ENCODE data around the gene TMPRSS15. TPM values are rescaled to one million over a fixed set of nuclear protein-coding genes. Genes with fewer than 3 reads are reported as not detected.

TMPRSS15 gene
- total and polyA plus RNA-seq, 10 donors: not detected

GRCh38 chr21:18354947-18355346, 48.6 kb downstream of the TMPRSS15 start:
- Histone ChIP-seq H3K4me3 (no peak overlapping the region), H3K27ac (no peak overlapping the region), H3K36me3 (no peaks in the 10 kb centered on the region), H3K9me3 (no peaks in the 10 kb centered on the region), H3K27me3 (replicated peaks in 1 of 7) (no peaks in the 10 kb centered on the region), H3K4me1 (no peaks in the 10 kb centered on the region)
- 82 to 94% (median 89%) methylated on average over 1 of the region's 1 CpG for WGBS, 5 donors
- TF ChIP-seq POLR2A (IDR thresholded peaks at IDR 0.05) (no peak), POLR2AphosphoS5 (IDR thresholded peaks at IDR 0.05) (no peak)
- TF ChIP-seq, protein P1, sequence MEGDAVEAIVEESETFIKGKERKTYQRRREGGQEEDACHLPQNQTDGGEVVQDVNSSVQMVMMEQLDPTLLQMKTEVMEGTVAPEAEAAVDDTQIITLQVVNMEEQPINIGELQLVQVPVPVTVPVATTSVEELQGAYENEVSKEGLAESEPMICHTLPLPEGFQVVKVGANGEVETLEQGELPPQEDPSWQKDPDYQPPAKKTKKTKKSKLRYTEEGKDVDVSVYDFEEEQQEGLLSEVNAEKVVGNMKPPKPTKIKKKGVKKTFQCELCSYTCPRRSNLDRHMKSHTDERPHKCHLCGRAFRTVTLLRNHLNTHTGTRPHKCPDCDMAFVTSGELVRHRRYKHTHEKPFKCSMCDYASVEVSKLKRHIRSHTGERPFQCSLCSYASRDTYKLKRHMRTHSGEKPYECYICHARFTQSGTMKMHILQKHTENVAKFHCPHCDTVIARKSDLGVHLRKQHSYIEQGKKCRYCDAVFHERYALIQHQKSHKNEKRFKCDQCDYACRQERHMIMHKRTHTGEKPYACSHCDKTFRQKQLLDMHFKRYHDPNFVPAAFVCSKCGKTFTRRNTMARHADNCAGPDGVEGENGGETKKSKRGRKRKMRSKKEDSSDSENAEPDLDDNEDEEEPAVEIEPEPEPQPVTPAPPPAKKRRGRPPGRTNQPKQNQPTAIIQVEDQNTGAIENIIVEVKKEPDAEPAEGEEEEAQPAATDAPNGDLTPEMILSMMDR (IDR thresholded peaks at IDR 0.05 in 8 of 11, conservative IDR thresholded peaks at IDR 0.05 in 3 of 11): no peak
- intact Hi-C loops (cut with DNase I; ENCODE audit: low total_unique reads): no loop called here
- no peak for DNase-seq

DNA sequence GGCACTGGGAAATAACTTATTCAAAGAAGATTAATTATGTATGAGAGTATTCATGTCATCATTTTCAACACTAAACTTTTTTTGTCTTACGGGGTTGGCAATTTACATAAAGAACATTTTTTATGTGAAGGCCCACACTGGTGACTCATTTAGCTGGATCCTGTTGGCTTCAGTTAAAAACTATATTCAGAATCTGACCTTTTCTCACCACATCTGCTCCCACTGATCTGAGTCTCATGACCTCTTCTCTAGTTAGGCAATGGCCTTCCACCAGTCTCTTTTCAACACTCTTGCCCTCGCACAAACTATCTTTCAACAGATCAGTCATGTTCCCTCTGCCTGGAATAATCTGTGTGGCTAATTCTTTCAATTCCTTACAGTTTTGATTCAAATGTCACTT, 53.4 kb downstream of the TMPRSS15 start:
- Histone ChIP-seq H3K27me3 (replicated peaks in 1 of 7) (no peaks in the 10 kb centered on the region), H3K9me3 (no peaks in the 10 kb centered on the region), H3K27ac (no peak overlapping the region), H3K4me1 (no peaks in the 10 kb centered on the region), H3K4me3 (no peak overlapping the region), H3K36me3 (no peaks in the 10 kb centered on the region)
- 58 to 77% (median 66%) methylated on average over 2 of the region's 2 CpGs for WGBS, 5 donors
- no peak for DNase-seq
- TF ChIP-seq, protein P1 (IDR thresholded peaks at IDR 0.05 in 8 of 11, conservative IDR thresholded peaks at IDR 0.05 in 3 of 11): no peak
- TF ChIP-seq POLR2A (IDR thresholded peaks at IDR 0.05) (no peak), POLR2AphosphoS5 (IDR thresholded peaks at IDR 0.05) (no peak)
- intact Hi-C loops (cut with DNase I; ENCODE audit: low total_unique reads): no loop called here

GRCh38 chr21:18349468-18349867, 54.1 kb downstream of the TMPRSS15 start:
- H3K4me3 ChIP-seq: no peak overlapping the region
- no peak for DNase-seq
- no peaks in the 10 kb centered on the region for H3K27me3 ChIP-seq (replicated peaks in 1 of 7)
- intact Hi-C loops (cut with DNase I; ENCODE audit: low total_unique reads): no loop called here
- H3K36me3 ChIP-seq: no peaks in the 10 kb centered on the region
- no peaks in the 10 kb centered on the region for H3K4me1 ChIP-seq
- 63 to 75% (median 67%) methylated on average over 4 of the region's 4 CpGs for WGBS, 5 donors
- no peaks in the 10 kb centered on the region for H3K9me3 ChIP-seq
- no peak for TF ChIP-seq POLR2AphosphoS5 (IDR thresholded peaks at IDR 0.05)
- no peak for TF ChIP-seq POLR2A (IDR thresholded peaks at IDR 0.05)
- TF ChIP-seq, protein P1 (IDR thresholded peaks at IDR 0.05 in 8 of 11, conservative IDR thresholded peaks at IDR 0.05 in 3 of 11): no peak
- H3K27ac ChIP-seq: no peak overlapping the region

- intact Hi-C loops (cut with DNase I; ENCODE audit: low total_unique reads): no loop called here
- H3K4me3 ChIP-seq: no peak overlapping the region
- TF ChIP-seq POLR2A (IDR thresholded peaks at IDR 0.05) (no peak), POLR2AphosphoS5 (IDR thresholded peaks at IDR 0.05) (no peak)
- TF ChIP-seq, protein P1 (IDR thresholded peaks at IDR 0.05 in 8 of 11, conservative IDR thresholded peaks at IDR 0.05 in 3 of 11): no peak
- no peaks in the 10 kb centered on the region for H3K27me3 ChIP-seq (replicated peaks in 1 of 7)
- no peak overlapping the region for H3K27ac ChIP-seq
- H3K36me3 ChIP-seq: no peaks in the 10 kb centered on the region
- H3K9me3 ChIP-seq: no peaks in the 10 kb centered on the region
- no peak for DNase-seq
- WGBS, 5 donors: 72 to 79% (median 76%) methylated on average over 4 of the region's 4 CpGs
- no peaks in the 10 kb centered on the region for H3K4me1 ChIP-seq
Measured at GRCh38 chr21:18340387-18340942, 63.1 kb downstream of the TMPRSS15 start.

Measured in spleen (tissue), 11 donors.